ENCODE measurements around the gene TMEM150C.

DNA sequence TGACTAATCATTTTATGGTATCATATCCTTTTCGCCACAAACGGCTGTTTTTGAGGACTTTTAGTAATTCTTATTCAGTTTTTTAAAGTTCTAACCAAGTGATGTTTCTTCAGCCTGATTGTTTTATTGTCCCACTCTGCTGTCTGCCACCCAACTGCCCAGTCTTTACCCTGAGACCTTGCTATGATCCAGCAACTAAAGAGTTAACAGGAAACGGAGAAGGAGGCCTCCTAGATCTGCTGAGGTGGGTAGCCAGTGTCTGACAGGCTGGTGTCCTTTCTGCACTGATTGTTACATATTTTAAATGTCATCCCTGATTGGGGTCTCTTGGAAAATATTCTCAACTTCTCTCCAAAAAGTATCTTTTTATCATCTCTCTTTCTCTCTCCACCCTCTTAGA is 7.9 kb upstream of the TMEM150C start:
- TF ChIP-seq, protein P1, sequence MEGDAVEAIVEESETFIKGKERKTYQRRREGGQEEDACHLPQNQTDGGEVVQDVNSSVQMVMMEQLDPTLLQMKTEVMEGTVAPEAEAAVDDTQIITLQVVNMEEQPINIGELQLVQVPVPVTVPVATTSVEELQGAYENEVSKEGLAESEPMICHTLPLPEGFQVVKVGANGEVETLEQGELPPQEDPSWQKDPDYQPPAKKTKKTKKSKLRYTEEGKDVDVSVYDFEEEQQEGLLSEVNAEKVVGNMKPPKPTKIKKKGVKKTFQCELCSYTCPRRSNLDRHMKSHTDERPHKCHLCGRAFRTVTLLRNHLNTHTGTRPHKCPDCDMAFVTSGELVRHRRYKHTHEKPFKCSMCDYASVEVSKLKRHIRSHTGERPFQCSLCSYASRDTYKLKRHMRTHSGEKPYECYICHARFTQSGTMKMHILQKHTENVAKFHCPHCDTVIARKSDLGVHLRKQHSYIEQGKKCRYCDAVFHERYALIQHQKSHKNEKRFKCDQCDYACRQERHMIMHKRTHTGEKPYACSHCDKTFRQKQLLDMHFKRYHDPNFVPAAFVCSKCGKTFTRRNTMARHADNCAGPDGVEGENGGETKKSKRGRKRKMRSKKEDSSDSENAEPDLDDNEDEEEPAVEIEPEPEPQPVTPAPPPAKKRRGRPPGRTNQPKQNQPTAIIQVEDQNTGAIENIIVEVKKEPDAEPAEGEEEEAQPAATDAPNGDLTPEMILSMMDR (IDR thresholded peaks at IDR 0.05): no peak
- no peak for TF ChIP-seq POLR2A (IDR thresholded peaks at IDR 0.05)

Measured in heart left ventricle (tissue), 13 donors.